DND-41 (cell line): ENCODE results near the gene NBR1.

Experiments used
- EZH2 ChIP-seq: IDR thresholded peaks from 3 replicates; pipeline ENCODE4 v1.6.1; 2012; ENCODE audit warnings: borderline replicate concordance, low read depth, mild to moderate bottlenecking, moderate library complexity, low read length, inconsistent platforms; ENCODE audit not compliant: severe bottlenecking
- TF ChIP-seq, protein P1 (sequence below): IDR thresholded peaks from 2 replicates; pipeline ENCODE4 v1.5.1; 2012; ENCODE audit warnings: borderline replicate concordance, low read length, moderate library complexity, mild to moderate bottlenecking; ENCODE audit not compliant: poor library complexity, severe bottlenecking; ENCODE audit errors: extremely low read depth

GRCh38 chr17:43215341-43215740, 44.3 kb downstream of the NBR1 start:
- TF ChIP-seq, protein P1, sequence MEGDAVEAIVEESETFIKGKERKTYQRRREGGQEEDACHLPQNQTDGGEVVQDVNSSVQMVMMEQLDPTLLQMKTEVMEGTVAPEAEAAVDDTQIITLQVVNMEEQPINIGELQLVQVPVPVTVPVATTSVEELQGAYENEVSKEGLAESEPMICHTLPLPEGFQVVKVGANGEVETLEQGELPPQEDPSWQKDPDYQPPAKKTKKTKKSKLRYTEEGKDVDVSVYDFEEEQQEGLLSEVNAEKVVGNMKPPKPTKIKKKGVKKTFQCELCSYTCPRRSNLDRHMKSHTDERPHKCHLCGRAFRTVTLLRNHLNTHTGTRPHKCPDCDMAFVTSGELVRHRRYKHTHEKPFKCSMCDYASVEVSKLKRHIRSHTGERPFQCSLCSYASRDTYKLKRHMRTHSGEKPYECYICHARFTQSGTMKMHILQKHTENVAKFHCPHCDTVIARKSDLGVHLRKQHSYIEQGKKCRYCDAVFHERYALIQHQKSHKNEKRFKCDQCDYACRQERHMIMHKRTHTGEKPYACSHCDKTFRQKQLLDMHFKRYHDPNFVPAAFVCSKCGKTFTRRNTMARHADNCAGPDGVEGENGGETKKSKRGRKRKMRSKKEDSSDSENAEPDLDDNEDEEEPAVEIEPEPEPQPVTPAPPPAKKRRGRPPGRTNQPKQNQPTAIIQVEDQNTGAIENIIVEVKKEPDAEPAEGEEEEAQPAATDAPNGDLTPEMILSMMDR = no peak
- TF ChIP-seq EZH2 = no peak
